GM18909 (cell line): ENCODE measurements around the gene KCMF1.

ENCODE experiments used
- ATAC-seq: cut with Tn5 transposase; IDR thresholded peaks from one replicate; pipeline ENCODE4 v1.9.1; 2021; ENCODE audit warnings: mild to moderate bottlenecking; ENCODE audit not compliant: unreplicated experiment, poor library complexity

Gene KCMF1

DNA sequence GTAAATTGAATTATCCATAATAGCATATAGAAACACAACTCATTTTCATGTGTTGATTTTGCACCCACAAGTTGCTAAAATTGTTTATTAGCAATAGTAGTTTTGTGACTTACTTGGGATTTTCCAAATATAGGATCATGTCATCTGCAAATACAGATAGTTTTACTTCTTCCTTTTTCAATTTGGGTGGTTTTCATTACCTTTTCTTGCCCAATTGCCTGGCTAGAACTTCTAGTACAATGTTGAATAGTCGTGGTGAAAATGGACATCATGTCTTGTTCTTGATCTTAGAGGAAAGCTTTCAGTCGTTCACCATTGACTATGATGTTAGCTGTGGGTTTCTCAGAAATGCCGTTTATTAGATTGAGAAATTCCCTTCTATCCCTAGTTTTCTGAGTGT is 102.1 kb downstream of the KCMF1 start:
- no peak for ATAC-seq

DNA sequence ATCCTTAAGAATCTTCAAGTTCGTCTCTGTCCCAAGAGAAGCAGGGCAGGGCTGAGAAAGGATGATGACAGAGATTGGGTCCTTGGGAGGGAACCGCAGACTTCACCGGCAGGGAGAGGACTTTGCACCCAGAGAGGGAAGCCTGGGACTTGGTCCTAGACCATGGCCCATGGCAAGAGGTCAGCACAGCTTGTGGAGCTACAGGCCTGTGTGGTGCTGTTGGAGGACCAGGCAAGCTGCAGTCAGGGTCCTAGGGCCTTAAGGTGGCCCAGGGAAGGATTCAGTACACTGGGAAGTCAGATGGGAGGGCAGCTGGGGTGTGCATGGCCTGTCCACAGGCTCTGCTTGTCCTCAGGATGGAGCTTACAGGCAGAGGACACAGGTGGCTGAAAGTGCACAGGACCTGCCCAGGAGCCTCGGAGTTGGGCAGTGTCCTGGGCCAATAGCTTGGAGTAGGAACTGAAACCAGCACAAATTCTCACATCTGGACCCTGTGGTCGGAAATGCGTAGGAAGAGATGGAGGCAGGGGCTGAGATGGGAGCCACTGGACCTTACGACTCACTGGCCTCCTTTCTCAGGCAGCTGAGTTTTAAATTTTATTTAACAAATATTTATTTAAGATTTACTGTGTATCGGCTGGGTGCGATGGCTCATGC is 105.8 kb downstream of the KCMF1 start:
- no peak for ATAC-seq

DNA sequence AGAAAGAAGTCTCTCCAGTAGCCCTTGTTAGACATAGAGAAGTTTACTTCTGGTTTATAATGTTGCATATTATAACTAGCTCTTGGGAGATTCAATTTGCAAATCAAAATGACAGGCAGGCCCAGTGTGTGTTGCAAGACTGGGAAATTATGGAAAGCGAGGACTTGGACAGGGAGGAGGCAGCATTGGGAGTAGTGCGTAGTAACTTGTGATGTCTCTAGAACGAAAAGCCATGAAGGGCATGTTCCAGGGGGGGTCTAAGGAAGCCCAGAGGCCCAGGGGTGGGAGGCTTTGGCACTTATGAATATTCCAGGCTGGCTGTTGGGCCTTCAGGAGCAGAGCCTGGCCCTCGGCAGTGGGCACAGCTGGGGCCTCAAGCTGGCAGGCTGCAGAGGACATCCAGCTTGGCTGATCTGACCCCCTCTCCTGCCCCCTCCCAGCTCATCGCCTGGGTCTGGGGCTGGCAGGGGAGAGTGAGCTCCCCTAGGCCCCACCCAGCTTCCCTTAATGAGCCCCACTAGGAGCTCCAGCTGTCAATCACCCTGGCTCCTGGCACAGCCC is 107.0 kb downstream of the KCMF1 start:
- no peak for ATAC-seq

DNA sequence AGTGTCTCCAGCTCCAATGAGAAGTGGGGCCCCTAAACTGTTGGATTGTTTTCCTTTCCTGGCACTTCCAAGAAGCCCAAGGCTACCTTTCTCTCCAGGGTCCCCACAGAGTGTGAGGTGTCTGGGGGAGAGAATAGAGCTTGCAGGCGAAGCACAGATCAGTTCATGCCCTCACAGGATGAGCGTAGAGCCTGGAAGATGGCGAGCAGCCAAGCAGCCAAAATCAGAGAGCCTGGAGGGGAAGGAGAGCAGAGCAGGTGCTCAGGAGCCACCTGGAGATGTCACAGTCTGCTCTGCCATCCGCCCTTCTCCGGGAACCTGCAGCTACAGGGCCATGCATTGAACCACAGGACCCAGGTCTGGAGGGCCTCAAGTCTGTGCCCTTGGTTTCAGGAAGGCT is 107.6 kb downstream of the KCMF1 start:
- no peak for ATAC-seq

DNA sequence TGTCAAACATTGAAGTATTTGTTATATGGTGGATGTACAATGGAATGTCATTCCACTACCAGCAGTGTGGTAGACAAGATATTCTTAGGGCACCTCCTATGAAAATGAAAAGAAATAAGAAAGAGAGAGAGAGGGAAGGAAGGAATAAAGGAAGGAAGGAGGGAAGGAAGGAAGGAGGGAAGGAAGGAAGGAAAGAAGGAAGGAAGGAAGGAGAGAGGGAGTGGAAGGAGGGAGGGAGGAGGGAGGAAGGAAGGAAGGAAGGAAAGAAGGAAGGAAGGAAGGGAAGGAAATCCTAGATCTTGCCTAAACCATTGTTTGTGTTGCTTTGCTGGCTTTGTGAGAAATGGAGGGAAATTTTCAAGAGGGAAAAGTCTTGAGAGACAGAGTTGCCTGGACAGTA is 112.1 kb downstream of the KCMF1 start:
- no peak for ATAC-seq

DNA sequence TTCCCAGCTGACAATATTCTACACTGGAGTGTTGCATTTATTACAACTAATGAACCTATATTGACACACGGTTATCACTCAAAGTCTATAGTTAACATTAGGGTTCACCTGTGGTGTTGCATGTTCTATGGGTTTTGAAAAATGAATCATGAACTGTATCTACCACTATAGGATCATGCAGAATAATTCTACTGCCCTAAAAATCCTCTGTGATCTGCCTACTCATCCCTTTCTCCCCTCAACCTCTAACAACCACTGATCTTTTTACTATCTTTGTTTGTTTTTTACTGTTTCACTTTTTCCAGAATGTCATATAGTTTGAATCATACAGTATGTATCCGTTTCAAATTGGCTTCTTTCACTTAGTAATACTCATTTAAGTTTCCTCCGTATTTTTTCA is 114.6 kb downstream of the KCMF1 start:
- ATAC-seq: no peak

DNA sequence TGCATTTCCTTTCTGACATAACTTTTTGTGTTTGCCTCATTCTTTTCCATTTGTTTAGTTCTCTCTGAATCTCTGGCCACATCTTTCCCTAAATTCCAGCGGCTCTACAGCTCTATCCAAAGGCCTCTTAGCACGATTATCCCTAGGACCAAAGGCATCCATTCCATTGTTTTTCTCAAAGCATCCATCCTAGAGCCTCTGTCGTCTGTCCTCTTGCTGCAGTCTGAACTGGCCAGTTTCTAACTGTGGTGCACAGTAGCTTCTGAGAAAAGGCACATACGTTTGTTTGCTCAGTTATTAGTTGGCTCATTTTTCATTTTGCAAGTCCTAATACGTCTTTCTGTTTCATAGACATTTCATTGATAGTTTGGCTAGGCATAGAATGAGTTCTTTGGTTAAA is 116.6 kb downstream of the KCMF1 start:
- no peak for ATAC-seq

DNA sequence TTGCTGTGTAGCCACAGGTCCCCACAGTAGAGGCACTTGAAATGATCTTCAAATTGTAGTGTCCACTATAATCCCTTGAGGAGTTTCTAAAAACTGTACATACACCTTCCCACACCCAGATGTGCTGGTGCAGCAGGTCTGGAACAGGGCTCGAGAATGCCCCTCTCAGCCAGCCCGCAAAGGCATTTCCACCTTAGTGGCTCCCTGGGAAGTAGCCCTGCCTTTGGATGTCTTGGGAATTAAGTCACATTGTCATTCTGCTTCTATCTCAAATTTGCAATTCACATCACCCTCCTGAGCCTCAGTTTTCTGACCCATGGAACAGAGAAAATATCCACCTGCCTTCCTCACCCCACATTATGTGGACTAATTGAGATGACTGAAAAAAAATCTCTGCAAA is 118.0 kb downstream of the KCMF1 start:
- ATAC-seq: no peak

DNA sequence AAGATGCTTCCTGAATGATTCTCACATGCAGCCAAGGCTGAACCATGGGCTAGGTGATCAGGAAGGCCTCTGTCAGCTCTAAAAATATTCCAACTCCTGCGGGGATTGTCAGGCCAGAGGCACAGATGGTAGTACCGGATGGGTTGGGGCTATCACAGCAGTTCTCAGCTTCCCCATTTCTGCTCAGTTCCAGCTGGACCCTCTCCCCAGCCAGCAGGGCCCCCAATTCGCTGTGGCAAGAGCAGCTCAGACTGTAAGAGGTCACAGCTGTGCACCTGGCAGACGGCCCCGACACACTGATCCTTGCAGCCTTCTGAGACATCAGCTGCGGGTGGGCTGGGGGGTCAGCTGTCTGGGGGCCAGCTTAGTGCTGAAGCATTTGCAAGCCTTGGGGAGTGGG is 118.6 kb downstream of the KCMF1 start:
- ATAC-seq: no peak

DNA sequence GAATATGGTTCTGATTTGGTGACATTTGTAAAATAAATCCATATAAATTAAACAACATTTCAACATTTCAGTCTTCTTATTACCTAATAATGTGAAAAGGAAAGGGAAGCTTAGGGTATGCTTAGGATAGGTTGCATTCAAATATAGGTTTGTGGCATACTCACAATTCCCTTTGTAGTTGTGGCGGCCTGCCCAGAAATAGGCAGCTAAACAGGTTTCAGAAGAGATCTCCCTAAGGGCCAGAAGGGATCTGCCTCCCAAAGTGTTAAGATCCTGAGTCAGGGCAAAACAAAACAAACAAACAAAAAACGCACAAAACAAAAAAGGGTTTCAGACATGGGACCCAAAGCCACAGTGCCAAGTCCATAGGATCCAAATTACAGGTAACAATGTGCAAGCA is 120.9 kb downstream of the KCMF1 start:
- no peak for ATAC-seq

DNA sequence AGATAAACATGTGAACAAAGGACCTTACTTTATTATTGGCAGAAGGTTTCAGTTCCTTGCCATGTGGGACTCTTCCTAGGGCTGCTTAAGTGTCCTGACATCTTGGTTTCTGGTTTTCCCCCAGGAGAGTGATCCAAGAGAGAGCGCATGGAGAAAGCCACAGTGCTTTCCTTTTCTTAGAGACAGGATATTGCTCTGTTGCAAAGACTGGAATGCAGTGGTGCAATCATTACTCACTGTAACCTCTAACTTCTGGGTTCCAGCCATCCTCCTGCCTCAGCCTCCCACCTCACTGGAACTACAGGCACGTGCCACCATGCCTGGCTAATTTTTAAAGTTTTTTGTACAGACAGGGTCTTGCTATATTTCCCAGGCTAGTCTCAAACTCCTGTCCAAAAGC is 124.1 kb downstream of the KCMF1 start:
- no peak for ATAC-seq

DNA sequence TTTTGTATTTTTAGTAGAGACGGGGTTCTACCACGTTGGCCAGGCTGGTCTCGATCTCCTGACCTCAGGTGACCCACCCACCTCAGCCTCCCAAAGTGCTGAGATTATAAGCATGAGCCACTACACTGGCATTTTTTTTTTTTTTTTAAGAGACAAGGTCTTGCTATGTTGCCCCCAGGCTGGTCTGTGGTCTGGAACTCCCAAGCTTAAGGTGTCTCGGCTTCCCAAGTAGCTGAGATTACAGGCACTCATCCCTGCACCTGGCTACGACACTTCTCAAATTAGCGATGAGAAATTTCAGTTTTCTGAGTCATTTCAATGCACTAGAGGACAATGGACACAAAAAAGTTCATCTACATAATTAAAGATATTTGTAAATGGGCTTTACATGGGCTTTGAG is 125.7 kb downstream of the KCMF1 start:
- ATAC-seq: no peak

DNA sequence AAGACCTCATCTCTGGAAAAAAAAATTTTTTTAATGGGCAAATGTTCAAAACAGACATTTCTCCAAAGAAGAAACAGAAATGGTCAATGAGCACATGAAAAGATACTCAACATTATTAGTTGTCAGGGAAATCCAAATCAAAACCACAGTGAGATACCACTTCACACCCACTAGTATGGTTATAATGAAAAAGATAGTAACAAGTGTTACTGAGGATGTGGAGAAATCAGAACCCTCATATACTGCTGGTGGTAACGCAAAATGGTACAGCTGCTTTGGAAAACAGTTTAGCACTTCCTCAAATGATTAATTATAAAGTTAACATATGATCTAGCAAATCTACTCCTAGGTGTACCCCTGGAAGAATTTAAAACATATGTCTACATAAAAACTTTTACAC is 133.3 kb downstream of the KCMF1 start:
- ATAC-seq: no peak

DNA sequence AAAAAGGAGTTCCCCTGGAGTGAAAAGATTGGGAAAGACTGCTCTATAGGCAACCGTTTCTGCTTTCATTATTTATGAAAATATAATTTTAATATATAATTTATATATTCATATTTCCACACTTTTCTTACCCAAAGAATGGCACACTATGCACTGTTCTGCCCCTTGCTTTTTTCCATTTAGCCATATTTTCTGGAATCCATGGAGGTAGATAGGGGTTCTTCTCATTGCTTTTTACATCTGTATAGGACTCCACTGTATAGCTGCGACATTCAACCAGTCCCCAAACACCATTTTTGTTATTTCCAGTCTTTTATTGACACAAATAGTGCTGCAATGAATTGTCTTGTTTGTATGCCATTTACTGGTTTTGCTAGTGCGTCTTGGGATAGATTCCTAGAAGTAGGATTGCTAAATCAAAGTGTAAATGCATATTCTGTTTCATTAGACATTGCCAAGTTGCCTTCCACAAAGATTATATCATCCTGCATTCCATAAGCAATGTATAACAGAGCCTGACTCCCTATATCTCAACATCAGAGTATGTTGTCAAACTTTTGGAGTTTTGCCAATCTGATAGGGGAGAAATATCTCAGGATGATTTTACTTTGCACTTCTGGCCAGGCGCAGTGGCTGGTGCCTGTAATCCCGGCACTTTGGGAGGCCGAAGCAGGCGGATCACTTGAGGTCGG is 135.7 kb downstream of the KCMF1 start:
- ATAC-seq: no peak
